Islet of Langerhans (tissue), 1 donor: ENCODE data around the gene CDK7.
"Not testable (repeated sequence)": the region's sequence is repeated elsewhere in the genome, so short reads cannot be mapped to it uniquely, and the experiment has no call there.

ENCODE experiments used
- FAIRE-seq: peaks from one replicate; lab custom pipeline; 2011; peaks lifted over from hg19 to GRCh38; lab: Jason Lieb, UNC

CDK7 gene

GRCh38 chr5:69234457-69235268 lies at the start of gene CDK7:
Gene CDK7 (plus strand): TSS chr5:69234886. CDS start chr5:69234976, 90 bp downstream.
- FAIRE-seq, result peak; percentile 45

DNA sequence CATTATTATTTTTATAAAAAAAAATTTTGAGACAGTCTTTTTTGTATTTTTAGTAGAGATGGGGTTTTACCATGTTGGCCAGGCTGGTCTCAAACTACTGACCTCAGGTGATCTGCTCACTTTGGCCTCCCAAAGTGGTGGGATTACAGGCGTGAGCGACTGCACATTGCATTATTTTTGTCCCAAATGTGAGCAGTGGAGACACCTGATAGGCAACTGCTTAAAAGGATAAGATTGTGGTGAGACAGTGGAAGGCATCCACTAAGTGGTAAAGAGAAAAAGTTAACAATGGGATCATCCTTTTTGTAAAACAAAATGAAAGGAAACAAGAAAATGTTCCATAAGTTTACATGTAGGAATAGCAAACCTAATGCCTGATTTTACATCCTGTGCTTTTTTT lies 47.3 kb upstream of the CDK7 start:
- FAIRE-seq, result no peak

GRCh38 chr5:69188811-69189161 lies 45.9 kb upstream of the CDK7 start:
- no peak for FAIRE-seq

DNA sequence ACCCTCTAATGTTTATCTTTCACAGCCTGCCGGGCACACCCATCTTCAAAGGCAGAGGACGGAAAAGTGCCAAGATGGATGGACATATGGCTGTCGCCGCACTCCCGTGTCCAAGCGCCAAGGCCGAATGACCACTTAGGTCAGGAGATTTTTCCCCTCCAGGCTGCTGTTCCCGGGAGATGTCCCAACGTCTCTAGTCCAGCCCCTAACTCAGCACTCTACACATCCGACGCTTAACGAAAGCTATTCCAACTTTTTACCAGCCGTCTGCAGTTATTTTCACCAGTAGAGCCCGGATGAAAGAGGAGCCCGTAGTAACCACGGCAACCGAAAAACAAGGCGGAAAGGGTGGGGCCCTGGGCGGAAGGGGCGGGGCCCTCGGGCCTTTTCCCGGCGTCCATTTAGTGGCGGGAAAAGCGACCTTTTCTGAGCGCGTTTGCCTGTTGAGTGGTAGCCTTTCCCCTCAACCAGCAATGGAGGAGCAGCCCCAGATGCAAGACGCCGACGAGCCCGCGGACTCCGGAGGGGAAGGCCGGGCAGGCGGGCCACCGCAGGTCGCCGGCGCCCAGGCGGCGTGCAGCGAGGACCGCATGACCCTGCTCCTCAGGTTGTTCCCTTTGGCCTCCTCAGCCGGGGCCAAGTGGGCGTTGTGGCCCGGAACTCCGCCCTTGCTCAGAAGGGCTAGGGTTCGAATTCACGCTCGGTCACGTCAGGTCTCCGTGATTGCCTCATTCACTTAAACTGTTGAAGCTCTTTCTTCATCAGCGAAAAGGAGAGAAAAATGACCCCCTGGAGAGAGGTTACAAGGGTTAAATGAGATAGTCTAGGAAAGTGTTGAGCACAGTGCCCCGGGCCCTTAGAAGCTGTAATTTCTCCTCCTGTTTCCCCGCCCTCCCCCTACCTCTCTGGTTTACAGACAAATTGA lies 45.3 kb upstream of the CDK7 start, which contains the start of gene CENPH:
CENPH (plus strand) TSS at position 422 of the 925 bp plus-strand sequence; CDS start at position 474, 52 bp downstream.
- peak; percentile 71 for FAIRE-seq

DNA sequence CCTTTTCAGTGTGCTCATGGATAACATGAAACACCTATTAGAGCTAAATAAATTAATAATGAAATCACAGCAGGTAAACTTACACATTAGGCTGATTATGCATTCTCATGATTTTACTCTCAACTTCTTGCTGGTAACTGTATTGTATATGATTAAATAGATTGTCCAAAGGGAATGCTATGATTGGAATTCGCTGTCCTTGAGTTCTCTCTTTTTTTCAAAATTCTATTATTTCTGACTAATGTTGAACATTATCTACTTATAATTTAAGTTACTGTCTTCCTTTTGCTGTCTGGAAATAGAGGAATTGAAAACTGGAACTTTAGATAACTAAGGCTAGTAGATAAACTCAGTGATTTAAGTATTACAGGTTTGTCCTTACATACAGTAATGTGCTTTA lies 32.2 kb upstream of the CDK7 start:
- no peak for FAIRE-seq

- no peak for FAIRE-seq
These were observed 28.0 kb upstream of the CDK7 start for GRCh38 chr5:69206528-69207190.

- FAIRE-seq, result no peak
These were observed 25.1 kb upstream of the CDK7 start for GRCh38 chr5:69209602-69210001.

- FAIRE-seq, result no peak
These were observed 23.5 kb upstream of the CDK7 start for GRCh38 chr5:69211200-69211599.

- no peak for FAIRE-seq
These were observed 22.7 kb upstream of the CDK7 start for GRCh38 chr5:69212022-69212421.

DNA sequence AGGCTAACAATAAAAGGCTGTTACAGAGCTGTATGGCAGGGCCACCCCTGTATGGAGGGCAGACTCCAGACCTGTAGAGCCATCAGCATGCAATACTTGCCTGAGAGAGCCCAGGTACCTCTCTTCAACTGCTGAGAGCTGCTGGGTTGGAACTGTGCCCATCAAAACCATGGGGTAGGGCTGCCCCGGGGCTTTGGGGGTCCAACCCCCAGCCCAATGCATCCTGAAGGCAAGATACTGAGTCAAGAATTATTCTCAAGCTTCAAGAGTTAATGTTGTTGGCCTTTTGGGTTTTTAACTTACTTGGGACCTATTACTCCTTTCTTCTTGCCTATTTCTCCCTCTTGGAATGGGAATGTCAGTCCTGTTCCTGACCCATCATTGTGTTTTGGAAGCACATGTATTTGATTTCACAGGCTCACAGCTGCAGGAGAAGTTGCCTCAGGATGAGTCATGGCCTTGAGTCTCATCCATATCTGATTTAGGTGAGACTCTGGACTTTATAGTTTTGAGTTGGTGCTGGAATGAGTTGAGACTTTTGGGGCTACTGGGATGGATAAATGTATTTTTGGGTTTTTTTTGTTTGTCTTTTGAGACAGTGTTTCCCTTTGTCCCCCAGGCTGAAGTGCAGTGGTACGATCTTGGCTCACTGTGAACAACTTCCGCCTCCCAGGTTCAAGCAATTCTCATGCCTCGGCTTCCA lies 21.0 kb upstream of the CDK7 start:
- no peak for FAIRE-seq

DNA sequence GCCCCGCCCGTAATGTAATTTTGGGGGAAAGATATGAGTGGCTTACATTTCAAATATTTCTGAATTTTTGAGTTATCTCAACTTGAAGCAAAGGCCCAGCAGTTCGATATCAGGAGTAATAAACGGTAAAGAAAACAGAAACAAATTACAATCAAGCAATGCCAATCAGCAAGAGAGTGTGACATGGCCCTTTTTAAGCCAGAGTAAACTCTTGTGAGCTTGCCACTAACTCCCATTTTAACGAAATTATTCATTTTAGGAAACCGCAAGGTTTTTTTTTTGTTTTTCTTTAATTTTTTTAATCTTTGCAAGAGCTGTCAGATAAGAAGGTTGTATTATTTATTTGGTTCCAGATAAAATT lies 17.6 kb upstream of the CDK7 start:
- FAIRE-seq, result no peak

GRCh38 chr5:69217548-69218526 lies 16.8 kb upstream of the CDK7 start:
- FAIRE-seq, result no peak

DNA sequence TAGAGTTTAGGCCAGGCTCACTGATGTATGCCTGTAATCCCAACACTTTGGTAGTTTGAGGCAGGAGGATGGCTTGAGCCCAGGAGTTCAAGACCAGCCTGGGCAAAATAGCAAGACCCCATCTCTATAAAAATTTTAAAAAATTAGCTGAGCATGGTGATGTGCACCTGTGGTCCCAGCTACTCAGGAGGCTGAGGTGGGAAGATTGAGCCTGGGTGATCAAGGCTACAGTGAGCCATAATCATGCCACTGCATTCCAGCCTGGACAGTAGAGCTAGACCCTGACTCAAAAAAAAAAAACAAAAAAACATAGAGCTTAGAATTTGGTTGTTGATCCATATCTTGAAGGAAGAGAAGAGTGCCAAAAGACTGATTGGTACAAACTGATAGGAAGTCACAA lies 14.7 kb upstream of the CDK7 start:
- FAIRE-seq, result no peak

DNA sequence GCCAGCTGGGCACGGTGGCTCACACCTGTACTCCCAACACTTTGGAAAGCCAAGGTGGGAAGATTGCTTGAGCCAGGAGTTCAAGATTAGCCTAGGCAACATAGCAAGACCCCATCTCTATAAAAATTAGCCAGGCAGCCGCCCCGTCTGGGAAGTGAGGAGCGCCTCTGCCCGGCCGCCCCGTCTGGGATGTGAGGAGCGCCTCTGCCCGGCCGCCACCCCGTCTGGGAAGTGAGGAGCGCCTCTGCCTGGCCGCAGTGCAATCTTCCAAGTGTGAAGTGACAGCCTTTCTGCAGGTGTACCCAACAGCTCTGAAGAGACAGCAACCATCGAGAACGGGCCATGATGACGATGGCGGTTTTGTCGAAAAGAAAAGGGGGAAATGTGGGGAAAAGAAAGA lies 14.3 kb upstream of the CDK7 start:
- FAIRE-seq, result not testable (repeated sequence)

DNA sequence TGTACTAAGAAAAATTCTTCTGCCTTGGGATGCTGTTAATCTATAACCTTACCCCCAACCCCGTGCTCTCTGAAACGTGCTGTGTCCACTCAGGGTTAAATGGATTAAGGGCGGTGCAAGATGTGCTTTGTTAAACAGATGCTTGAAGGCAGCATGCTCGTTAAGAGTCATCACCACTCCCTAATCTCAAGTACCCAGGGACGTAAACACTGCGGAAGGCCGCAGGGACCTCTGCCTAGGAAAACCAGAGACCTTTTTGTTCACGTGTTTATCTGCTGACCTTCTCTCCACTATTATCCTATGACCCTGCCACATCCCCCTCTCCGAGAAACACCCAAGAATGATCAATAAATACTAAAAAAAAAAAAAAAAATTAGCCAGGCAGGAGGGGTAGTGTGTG lies 13.9 kb upstream of the CDK7 start:
- FAIRE-seq, result not testable (repeated sequence)

- FAIRE-seq, result no peak
These were observed 10.2 kb upstream of the CDK7 start for GRCh38 chr5:69224520-69224919.

DNA sequence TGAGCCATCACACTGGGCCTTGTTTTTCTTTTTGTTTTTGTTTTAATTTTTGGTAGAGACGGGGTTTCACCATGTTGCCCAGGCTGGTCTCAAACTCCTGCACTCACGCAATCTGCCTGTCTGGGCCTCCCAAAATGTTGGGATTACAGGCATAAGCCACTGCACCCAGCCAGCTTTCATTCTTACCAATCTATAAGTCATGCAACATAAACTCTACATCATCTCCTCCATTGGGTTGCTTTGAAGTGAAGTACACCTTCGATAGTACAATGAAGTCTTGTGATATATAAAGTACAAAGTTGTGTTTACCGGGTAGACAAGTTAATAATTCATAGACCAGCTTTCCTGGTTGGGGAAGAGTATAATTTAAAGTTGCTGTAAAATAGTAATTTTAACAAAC lies 8.8 kb upstream of the CDK7 start:
- FAIRE-seq, result no peak

DNA sequence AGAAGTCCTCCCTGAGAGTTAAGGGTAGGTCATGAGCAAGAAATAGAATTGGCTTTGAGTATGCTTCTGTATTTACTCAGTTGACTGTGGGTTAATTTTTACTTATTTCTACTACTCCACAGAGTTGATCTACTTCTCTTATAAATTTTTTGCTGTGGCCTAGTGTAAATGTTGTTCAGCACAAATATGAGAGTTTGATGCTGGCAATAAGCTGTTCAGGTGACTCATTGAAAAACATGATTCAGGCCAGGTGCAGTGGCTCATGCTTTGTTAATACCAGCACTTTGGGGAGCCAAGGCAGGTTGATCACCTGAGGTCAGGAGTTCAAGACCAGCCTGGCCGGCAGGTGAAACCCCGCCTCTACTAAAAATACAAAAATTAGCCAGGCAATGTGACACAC lies 4.5 kb upstream of the CDK7 start:
- FAIRE-seq, result no peak

GRCh38 chr5:69231281-69231680 lies 3.4 kb upstream of the CDK7 start:
- FAIRE-seq, result no peak

GRCh38 chr5:69231851-69232250 lies 2.8 kb upstream of the CDK7 start:
- no peak for FAIRE-seq

DNA sequence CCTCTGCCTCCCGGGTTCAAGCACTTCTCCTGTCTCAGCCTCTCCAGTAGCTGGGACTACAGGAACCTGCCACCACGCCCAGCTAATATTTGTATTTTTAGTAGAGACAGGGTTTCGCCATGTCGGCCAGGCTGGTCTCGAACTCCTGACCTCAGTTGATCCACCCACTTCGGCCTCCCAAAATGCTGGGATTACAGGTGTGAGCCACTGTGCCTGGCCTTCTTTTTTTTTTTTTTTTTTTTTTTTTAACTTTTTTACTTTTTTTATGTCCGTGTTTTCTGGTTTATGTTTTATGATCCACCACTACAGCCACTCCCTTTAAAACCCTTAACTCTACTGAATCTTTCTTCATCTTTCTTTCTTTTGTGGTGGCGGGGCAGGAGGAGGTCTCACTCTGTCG lies 2.0 kb downstream of the CDK7 start:
- not testable (repeated sequence) for FAIRE-seq
